Type B pancreatic cell (in vitro differentiated cells): ENCODE data around the gene SH3RF3. TPM values are rescaled to one million over a fixed set of nuclear protein-coding genes. Genes with fewer than 3 reads are reported as not detected.

Experiments
- DNase-seq: peaks from one replicate; pipeline ENCODE4 v3.0.0; 2021; ENCODE audit warnings: mixed read lengths; ENCODE audit not compliant: unreplicated experiment; ENCODE audit errors: extremely low spot score
- H3K27ac Mint-ChIP-seq: 2 replicates; pipeline ENCODE4 v1.8.0; 2021; ENCODE audit warnings: mild to moderate bottlenecking, mixed read lengths
- H3K27me3 Mint-ChIP-seq: 2 replicates; pipeline ENCODE4 v1.8.0; 2021; ENCODE audit warnings: mixed read lengths
- H3K36me3 Mint-ChIP-seq: 2 replicates; pipeline ENCODE4 v1.8.0; 2021; ENCODE audit warnings: mixed read lengths
- H3K4me1 Mint-ChIP-seq: one replicate; pipeline ENCODE4 v1.8.0; 2021; ENCODE audit warnings: mixed read lengths; ENCODE audit not compliant: unreplicated experiment
- H3K4me3 Mint-ChIP-seq: 2 replicates; pipeline ENCODE4 v1.8.0; 2021; ENCODE audit warnings: mild to moderate bottlenecking, mixed read lengths
- H3K9me3 Mint-ChIP-seq: 2 replicates; pipeline ENCODE4 v1.8.0; 2021; ENCODE audit warnings: mixed read lengths
- total RNA-seq: library from RNA; stranded (reverse); gene quantifications from 2 replicates; pipeline ENCODE4 v1.2.1, GENCODE V29; 2021; ENCODE audit warnings: low replicate concordance
- TF ChIP-seq, protein P1 (sequence below): fragments of 200-600 bp; sonication (generic); conservative IDR thresholded peaks from 2 replicates; pipeline ENCODE4 v1.5.0; 2021; ENCODE audit warnings: antibody characterized with exemption, mild to moderate bottlenecking

SH3RF3 gene
- total RNA-seq, 1 donor from 2014 or later = 13.9 TPM

DNA sequence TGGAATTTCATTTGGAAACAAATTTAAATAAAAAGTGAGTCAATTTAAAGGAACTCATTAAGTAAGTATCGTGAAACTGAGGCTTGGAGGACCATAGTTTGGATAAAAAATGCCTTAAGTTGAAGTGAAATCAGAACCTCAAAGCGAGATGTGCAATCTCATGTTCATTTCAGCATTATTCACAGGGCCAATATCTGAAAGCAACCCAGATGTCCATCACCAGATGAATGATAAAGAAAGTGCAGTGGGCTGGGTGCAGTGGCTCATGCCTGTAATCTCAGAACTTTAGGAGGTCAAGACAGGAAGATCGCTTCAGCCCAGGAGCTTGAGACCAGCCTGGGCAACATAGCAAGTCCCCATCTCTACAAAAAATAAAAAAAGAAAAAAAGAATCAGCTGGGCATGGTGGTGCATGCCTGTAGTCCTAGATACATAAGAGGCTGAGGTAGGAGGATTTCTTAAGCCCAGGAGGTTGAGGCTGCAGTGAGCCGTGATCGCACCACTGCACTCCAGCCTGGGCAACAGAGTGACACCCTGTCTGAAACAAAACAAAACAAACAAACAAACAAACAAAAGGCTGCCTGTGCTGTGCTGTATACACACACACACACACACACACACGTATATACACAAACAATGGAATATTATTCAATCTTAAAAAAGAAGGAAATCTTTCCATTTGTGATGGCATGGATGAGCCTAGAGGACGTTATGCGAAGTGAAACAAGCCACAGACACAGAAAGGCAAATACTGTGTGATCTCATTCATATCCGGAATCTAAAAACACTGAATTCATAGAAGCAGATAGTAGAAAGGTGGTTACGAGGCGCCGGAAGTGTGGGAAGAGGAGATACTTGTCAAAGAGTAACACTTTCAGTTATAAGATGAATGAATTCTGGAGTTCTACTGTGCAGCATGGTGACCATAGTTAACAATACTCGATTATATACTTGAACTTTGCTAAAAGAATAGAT, 14.5 kb downstream of the SH3RF3 start:
- H3K4me3 Mint-ChIP-seq = no peak overlapping the region
- TF ChIP-seq, protein P1, sequence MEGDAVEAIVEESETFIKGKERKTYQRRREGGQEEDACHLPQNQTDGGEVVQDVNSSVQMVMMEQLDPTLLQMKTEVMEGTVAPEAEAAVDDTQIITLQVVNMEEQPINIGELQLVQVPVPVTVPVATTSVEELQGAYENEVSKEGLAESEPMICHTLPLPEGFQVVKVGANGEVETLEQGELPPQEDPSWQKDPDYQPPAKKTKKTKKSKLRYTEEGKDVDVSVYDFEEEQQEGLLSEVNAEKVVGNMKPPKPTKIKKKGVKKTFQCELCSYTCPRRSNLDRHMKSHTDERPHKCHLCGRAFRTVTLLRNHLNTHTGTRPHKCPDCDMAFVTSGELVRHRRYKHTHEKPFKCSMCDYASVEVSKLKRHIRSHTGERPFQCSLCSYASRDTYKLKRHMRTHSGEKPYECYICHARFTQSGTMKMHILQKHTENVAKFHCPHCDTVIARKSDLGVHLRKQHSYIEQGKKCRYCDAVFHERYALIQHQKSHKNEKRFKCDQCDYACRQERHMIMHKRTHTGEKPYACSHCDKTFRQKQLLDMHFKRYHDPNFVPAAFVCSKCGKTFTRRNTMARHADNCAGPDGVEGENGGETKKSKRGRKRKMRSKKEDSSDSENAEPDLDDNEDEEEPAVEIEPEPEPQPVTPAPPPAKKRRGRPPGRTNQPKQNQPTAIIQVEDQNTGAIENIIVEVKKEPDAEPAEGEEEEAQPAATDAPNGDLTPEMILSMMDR = no peak
- no peak for DNase-seq
- no peak overlapping the region for H3K27ac Mint-ChIP-seq
- peaks cover 6% of the 10 kb centered on the region for H3K27me3 Mint-ChIP-seq
- no peaks in the 10 kb centered on the region for H3K36me3 Mint-ChIP-seq
- H3K4me1 Mint-ChIP-seq = peaks cover 22% of the 10 kb centered on the region
- H3K9me3 Mint-ChIP-seq = no peaks in the 10 kb centered on the region

DNA sequence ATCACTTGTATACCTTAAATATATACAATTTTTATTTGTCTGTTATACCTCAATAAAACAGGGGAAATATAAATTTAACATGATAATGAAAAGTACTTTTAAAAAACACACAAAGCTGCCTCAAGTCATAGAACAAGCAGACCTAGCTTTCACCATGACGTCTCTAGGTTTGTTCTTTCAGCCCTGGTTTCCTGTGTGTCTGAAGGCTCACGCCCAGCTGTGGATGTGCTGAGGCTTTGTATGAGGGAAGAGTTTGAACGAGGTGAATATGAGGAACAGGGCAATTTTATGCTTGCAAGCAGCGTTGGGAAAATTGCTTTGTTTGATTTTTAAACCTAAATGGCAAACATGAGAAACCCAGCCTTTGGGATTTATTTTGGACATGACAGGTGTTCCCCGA, 15.3 kb downstream of the SH3RF3 start:
- Mint-ChIP-seq H3K4me3 (no peak overlapping the region), H3K9me3 (no peaks in the 10 kb centered on the region), H3K36me3 (no peaks in the 10 kb centered on the region), H3K27me3 (peaks cover 6% of the 10 kb centered on the region), H3K27ac (no peak overlapping the region), H3K4me1 (peaks cover 20% of the 10 kb centered on the region)
- TF ChIP-seq, protein P1 = no peak
- no peak for DNase-seq

DNA sequence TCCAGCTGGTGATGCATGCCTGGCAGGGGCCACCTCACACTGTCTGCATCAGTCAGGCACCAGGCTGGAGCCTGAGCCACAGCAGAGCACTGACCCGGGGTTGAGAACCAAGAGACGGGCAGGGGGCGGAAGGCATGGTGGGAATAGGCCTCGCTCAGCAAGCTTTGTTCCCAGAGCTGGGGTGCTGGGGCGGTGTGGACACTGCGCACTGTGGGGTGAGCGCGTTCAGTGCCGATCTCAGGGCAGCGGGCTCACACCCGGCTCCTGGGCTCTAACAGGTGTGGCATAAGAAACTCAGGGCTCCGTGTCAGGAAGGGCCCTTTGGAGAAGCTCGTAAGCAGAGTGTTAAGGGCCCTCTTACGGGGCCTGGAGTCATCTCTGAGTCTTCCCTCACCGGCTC, 15.7 kb downstream of the SH3RF3 start:
- peaks cover 16% of the 10 kb centered on the region for H3K4me1 Mint-ChIP-seq
- H3K27ac Mint-ChIP-seq = no peak overlapping the region
- H3K4me3 Mint-ChIP-seq = no peak overlapping the region

DNA sequence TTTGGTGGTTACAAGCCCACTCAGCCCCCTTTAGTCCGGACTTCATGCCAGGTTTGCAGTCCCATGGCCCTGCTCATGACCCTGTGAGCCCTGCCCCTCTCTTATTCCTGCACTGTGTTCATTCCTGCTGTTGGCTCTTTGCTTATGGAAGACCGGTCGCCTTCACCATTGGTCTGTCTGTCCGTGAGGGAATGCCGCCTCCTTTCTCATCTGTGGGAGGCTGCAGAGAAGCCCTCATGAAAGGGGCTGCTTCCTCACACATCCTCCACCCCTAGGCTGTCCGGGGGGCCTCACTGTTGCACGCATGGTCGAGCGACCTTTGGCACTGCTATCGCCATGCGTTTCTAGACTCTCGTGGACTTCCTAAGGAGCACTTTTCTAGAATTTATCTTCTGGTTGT, 16.3 kb downstream of the SH3RF3 start:
- DNase-seq = no peak
- H3K4me3 Mint-ChIP-seq = no peak overlapping the region
- H3K36me3 Mint-ChIP-seq = no peaks in the 10 kb centered on the region
- TF ChIP-seq, protein P1 = no peak
- no peak overlapping the region for H3K27ac Mint-ChIP-seq
- H3K27me3 Mint-ChIP-seq = peaks cover 6% of the 10 kb centered on the region
- H3K9me3 Mint-ChIP-seq = no peaks in the 10 kb centered on the region
- peaks cover 15% of the 10 kb centered on the region for H3K4me1 Mint-ChIP-seq

More for the DNA sequence above, 15.7 kb downstream of the SH3RF3 start:
- H3K27me3 Mint-ChIP-seq = peaks cover 6% of the 10 kb centered on the region
- no peaks in the 10 kb centered on the region for H3K36me3 Mint-ChIP-seq
- TF ChIP-seq, protein P1 = no peak
- no peaks in the 10 kb centered on the region for H3K9me3 Mint-ChIP-seq
- DNase-seq = no peak

DNA sequence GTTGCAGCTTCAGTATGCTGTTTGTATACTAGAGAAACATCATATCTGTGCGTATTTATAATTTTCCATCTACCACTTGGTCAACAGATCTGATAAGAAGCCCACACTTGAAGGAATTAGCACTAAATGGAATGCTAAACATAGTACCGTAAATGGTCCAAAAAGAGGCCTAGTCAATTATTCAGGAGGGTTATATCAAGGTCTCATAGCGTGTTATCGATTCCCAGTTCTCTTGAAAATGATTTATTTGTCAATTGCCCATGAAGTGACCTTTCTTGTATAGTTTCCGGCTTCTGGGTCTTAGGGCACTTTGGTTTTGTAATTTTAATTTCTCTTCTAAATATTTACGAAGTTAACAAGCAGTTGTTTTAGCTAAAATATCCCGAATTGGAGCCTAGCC, 18.4 kb downstream of the SH3RF3 start:
- H3K4me3 Mint-ChIP-seq = no peak overlapping the region
- H3K27me3 Mint-ChIP-seq = peaks cover 6% of the 10 kb centered on the region
- H3K9me3 Mint-ChIP-seq = no peaks in the 10 kb centered on the region
- TF ChIP-seq, protein P1 = no peak
- no peaks in the 10 kb centered on the region for H3K36me3 Mint-ChIP-seq
- H3K4me1 Mint-ChIP-seq = peaks cover 11% of the 10 kb centered on the region
- H3K27ac Mint-ChIP-seq = no peak overlapping the region
- DNase-seq = no peak
